Endothelial cell (in vitro differentiated cells): Measurements from ENCODE around the gene ZMIZ1. TPM values are rescaled to one million over a fixed set of nuclear protein-coding genes. Genes with fewer than 3 reads are reported as not detected.

ENCODE experiments used
- DNase-seq: peaks from one replicate; pipeline ENCODE4 v3.0.0; 2021; ENCODE audit warnings: low spot score
- H3K27ac Mint-ChIP-seq: one replicate; pipeline ENCODE4 v1.8.0; 2021; ENCODE audit warnings: mixed read lengths, inconsistent platforms; ENCODE audit not compliant: unreplicated experiment
- H3K27me3 Mint-ChIP-seq: one replicate; pipeline ENCODE4 v1.8.0; 2021; ENCODE audit warnings: mild to moderate bottlenecking, moderate library complexity, mixed read lengths, inconsistent platforms; ENCODE audit not compliant: unreplicated experiment
- H3K36me3 Mint-ChIP-seq: one replicate; pipeline ENCODE4 v1.8.0; 2021; ENCODE audit warnings: mild to moderate bottlenecking, low read depth, mixed read lengths, inconsistent platforms; ENCODE audit not compliant: unreplicated experiment
- H3K4me1 Mint-ChIP-seq: one replicate; pipeline ENCODE4 v1.8.0; 2021; ENCODE audit warnings: mild to moderate bottlenecking, mixed read lengths, inconsistent platforms; ENCODE audit not compliant: unreplicated experiment
- H3K4me3 Mint-ChIP-seq: one replicate; pipeline ENCODE4 v1.8.0; 2021; ENCODE audit warnings: mild to moderate bottlenecking, mixed read lengths, inconsistent platforms; ENCODE audit not compliant: unreplicated experiment
- H3K9me3 Mint-ChIP-seq: one replicate; pipeline ENCODE4 v1.8.0; 2021; ENCODE audit warnings: mixed read lengths, inconsistent platforms; ENCODE audit not compliant: unreplicated experiment
- total RNA-seq: library from RNA; stranded (reverse); fragmentation: NEBNext Ultra II Directional; extraction: Animal tissue kit (Norgen Biotek cat#: 25700); gene quantifications from one replicate; pipeline ENCODE4 v1.2.1, GENCODE V29; 2021; ENCODE audit not compliant: unreplicated experiment
- TF ChIP-seq, protein P1 (sequence below): fragments of 200-600 bp; sonication (generic); IDR thresholded peaks from one replicate; pipeline ENCODE4 v1.5.0; 2021; ENCODE audit warnings: antibody characterized with exemption; ENCODE audit not compliant: unreplicated experiment

ZMIZ1 gene
- total RNA-seq, 1 donor from 2014 or later, result 102 TPM

DNA sequence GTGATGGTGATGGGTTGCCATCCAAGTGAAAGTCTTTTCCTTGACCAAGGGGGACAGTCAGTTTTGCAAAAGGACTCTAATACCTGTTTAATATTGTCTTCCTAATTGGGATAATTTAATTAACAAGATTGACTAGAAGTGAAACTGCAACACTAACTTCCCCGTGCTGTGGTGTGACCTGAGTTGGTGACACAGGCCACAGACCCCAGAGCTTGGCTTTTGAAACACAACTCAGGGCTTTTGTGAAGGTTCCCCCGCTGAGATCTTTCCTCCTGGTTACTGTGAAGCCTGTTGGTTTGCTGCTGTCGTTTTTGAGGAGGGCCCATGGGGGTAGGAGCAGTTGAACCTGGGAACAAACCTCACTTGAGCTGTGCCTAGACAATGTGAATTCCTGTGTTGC lies 285.4 kb downstream of the ZMIZ1 start:
- TF ChIP-seq, protein P1, sequence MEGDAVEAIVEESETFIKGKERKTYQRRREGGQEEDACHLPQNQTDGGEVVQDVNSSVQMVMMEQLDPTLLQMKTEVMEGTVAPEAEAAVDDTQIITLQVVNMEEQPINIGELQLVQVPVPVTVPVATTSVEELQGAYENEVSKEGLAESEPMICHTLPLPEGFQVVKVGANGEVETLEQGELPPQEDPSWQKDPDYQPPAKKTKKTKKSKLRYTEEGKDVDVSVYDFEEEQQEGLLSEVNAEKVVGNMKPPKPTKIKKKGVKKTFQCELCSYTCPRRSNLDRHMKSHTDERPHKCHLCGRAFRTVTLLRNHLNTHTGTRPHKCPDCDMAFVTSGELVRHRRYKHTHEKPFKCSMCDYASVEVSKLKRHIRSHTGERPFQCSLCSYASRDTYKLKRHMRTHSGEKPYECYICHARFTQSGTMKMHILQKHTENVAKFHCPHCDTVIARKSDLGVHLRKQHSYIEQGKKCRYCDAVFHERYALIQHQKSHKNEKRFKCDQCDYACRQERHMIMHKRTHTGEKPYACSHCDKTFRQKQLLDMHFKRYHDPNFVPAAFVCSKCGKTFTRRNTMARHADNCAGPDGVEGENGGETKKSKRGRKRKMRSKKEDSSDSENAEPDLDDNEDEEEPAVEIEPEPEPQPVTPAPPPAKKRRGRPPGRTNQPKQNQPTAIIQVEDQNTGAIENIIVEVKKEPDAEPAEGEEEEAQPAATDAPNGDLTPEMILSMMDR, result no peak
- no peak for DNase-seq
- Mint-ChIP-seq H3K4me3 (peak overlapping the region; percentile 37), H3K4me1 (no peaks in the 10 kb centered on the region), H3K27me3 (peaks cover 2% of the 10 kb centered on the region), H3K27ac (no peak overlapping the region), H3K9me3 (no peaks in the 10 kb centered on the region), H3K36me3 (peaks cover 21% of the 10 kb centered on the region)

DNA sequence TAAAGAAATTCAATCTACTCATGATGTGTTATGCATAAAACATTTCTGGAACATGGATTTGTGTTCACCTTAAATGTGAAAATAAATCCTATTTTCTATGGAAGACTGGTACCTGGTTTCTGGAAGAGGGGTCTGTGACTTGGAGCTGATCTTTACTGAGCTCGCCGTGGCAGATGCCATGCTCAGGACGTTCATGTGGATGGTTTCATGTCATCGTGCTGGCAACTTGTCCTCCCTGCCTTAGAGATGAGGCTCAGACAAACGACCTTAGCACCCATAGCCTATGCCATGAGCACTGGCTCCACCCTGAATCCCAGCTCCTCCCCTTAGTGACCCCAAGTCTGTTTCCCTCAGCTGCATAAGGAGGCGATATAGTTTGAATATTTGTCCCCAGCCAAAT lies 285.8 kb downstream of the ZMIZ1 start:
- peak overlapping the region; percentile 25 for H3K4me3 Mint-ChIP-seq
- H3K27ac Mint-ChIP-seq, result no peak overlapping the region
- H3K36me3 Mint-ChIP-seq, result peaks cover 21% of the 10 kb centered on the region

GRCh38 chr10:79355420-79356017 lies 286.8 kb downstream of the ZMIZ1 start:
- no peak for DNase-seq
- Mint-ChIP-seq H3K36me3 (peaks cover 16% of the 10 kb centered on the region), H3K27ac (no peak overlapping the region), H3K9me3 (no peaks in the 10 kb centered on the region), H3K4me3 (peak overlapping the region; percentile 57), H3K4me1 (no peaks in the 10 kb centered on the region), H3K27me3 (peaks cover 2% of the 10 kb centered on the region)
- TF ChIP-seq, protein P1, result no peak

More for the DNA sequence above, 285.8 kb downstream of the ZMIZ1 start:
- no peaks in the 10 kb centered on the region for H3K4me1 Mint-ChIP-seq
- H3K9me3 Mint-ChIP-seq, result no peaks in the 10 kb centered on the region
- TF ChIP-seq, protein P1, result no peak
- peaks cover 2% of the 10 kb centered on the region for H3K27me3 Mint-ChIP-seq
- DNase-seq, result no peak

GRCh38 chr10:79356104-79356503 lies 287.3 kb downstream of the ZMIZ1 start:
- H3K9me3 Mint-ChIP-seq, result no peaks in the 10 kb centered on the region
- H3K27me3 Mint-ChIP-seq, result peaks cover 2% of the 10 kb centered on the region
- no peaks in the 10 kb centered on the region for H3K4me1 Mint-ChIP-seq
- DNase-seq, result no peak
- H3K36me3 Mint-ChIP-seq, result peaks cover 13% of the 10 kb centered on the region
- H3K27ac Mint-ChIP-seq, result no peak overlapping the region
- H3K4me3 Mint-ChIP-seq, result no peak overlapping the region
- TF ChIP-seq, protein P1, result no peak

DNA sequence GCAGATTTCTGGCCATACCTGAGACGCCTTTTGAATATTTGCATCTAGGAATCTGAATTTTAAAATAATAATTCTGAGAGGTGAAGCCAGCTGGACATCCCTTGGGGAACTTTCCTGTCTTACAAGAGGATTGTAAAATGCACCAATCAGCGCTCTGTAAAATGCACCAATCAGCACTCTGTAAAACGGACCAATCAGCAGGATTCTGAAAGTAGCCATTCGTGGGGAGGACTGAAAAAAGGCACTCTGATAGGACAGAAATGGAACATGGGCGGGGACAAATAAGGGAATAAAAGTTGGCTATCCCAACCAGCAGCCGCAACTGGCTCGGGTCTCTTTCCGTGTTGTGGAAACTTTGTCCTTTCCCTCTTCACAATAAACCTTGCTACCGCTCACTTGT lies 288.4 kb downstream of the ZMIZ1 start:
- Mint-ChIP-seq H3K4me3 (no peak overlapping the region), H3K9me3 (no peaks in the 10 kb centered on the region), H3K4me1 (no peaks in the 10 kb centered on the region), H3K27me3 (peaks cover 2% of the 10 kb centered on the region), H3K27ac (no peak overlapping the region), H3K36me3 (peaks cover 12% of the 10 kb centered on the region)
- TF ChIP-seq, protein P1, result no peak
- DNase-seq, result no peak
